IMR-90 (cell line): ENCODE measurements around the gene KLF2. TPM values are rescaled to one million over a fixed set of nuclear protein-coding genes. Genes with fewer than 3 reads are reported as not detected.

Experiments
- ATAC-seq: fragments of 200-7000 bp; cut with Tn5 transposase; 2 replicates; pipeline ENCODE4 v1.9.1; 2020; ENCODE audit warnings: low read depth, mild to moderate bottlenecking, moderate library complexity
- BruUV-seq: library from RNA; stranded (reverse); fragments of 400-500 nt; replicated peaks from 2 replicates; lab custom pipeline; 2021; lab: Mats Ljungman, UMichigan
- CTCF ChIA-PET: fragments of 300-600 bp; formaldehyde crosslinking; extraction: SDS; loops from one replicate; lab custom pipeline; 2021; ENCODE audit warnings: antibody characterized with exemption; lab: Yijun Ruan, JAX
- POLR2A ChIA-PET: fragments of 300-600 bp; sonication (Branson Sonifier 250); formaldehyde crosslinking; loops from one replicate; lab custom pipeline; 2022; ENCODE audit warnings: antibody characterized with exemption; ENCODE audit not compliant: unreplicated experiment; lab: Charles Lee
- DNase-seq: peaks from one replicate; pipeline ENCODE4 v3.0.0; 2013
- H2AFZ ChIP-seq: replicated peaks from 2 replicates; pipeline ENCODE3; 2013; ENCODE audit warnings: low read length, mild to moderate bottlenecking; ENCODE audit not compliant: poor library complexity
- H2AK5ac ChIP-seq: 2 replicates; pipeline ENCODE4 v1.6.1; 2013; ENCODE audit warnings: low read depth, low read length, inconsistent platforms
- H2AK9ac ChIP-seq: replicated peaks from 2 replicates; pipeline ENCODE3; 2013; ENCODE audit warnings: mild to moderate bottlenecking, low read depth, low read length, moderate library complexity; ENCODE audit not compliant: poor library complexity
- H2BK120ac ChIP-seq: 2 replicates; pipeline ENCODE4 v1.6.1; 2013; ENCODE audit warnings: low read depth, low read length, inconsistent platforms
- H2BK15ac ChIP-seq: 3 replicates; pipeline ENCODE4 v1.6.1; 2013; ENCODE audit warnings: low read depth, low read length, inconsistent platforms
- H2BK20ac ChIP-seq: 2 replicates; pipeline ENCODE4 v1.6.1; 2013; ENCODE audit warnings: low read depth, mild to moderate bottlenecking, inconsistent platforms, low read length, moderate library complexity
- H2BK5ac ChIP-seq: 2 replicates; pipeline ENCODE4 v1.6.1; 2013; ENCODE audit warnings: mild to moderate bottlenecking, low read depth, low read length, inconsistent platforms; ENCODE audit not compliant: poor library complexity, severe bottlenecking
- H3K14ac ChIP-seq: replicated peaks from 2 replicates; pipeline ENCODE4 v1.6.1; 2013; ENCODE audit warnings: low read depth, low read length, inconsistent platforms
- H3K18ac ChIP-seq: 2 replicates; pipeline ENCODE4 v1.6.1; 2013; ENCODE audit warnings: low read depth, low read length, control low read depth
- H3K23ac ChIP-seq: 2 replicates; pipeline ENCODE4 v1.6.1; 2013; ENCODE audit warnings: low read depth, low read length, inconsistent platforms
- H3K27ac ChIP-seq: 2 replicates; pipeline ENCODE4 v1.5.1; 2013; ENCODE audit warnings: mild to moderate bottlenecking, control low read depth, low read length; ENCODE audit not compliant: insufficient read depth
- H3K27me3 ChIP-seq: 2 replicates; pipeline ENCODE4 v1.6.1; 2013; ENCODE audit warnings: low read length; ENCODE audit not compliant: control insufficient read depth, insufficient read depth
- H3K36me3 ChIP-seq: 2 replicates; pipeline ENCODE4 v1.6.1; 2013; ENCODE audit warnings: low read length, mixed read lengths; ENCODE audit not compliant: control insufficient read depth, insufficient read depth
- H3K4ac ChIP-seq: 2 replicates; pipeline ENCODE4 v1.6.1; 2013; ENCODE audit warnings: low read depth, low read length, inconsistent platforms
- H3K4me1 ChIP-seq: 2 replicates; pipeline ENCODE4 v1.6.1; 2013; ENCODE audit warnings: low read length, mixed read lengths; ENCODE audit not compliant: control insufficient read depth, insufficient read depth
- H3K4me2 ChIP-seq: 2 replicates; pipeline ENCODE4 v1.6.1; 2013; ENCODE audit warnings: low read depth, mild to moderate bottlenecking, control low read depth, low read length, moderate library complexity
- H3K4me3 ChIP-seq: 2 replicates; pipeline ENCODE4 v1.5.1; 2013; ENCODE audit warnings: low read depth, mild to moderate bottlenecking, control low read depth, low read length, moderate library complexity; ENCODE audit not compliant: insufficient read depth
- H3K56ac ChIP-seq: 2 replicates; pipeline ENCODE4 v1.6.1; 2013; ENCODE audit warnings: low read length, inconsistent platforms; ENCODE audit not compliant: insufficient read depth; ENCODE audit errors: extremely low read depth
- H3K79me1 ChIP-seq, 2 experiments: 2 replicates each; pipeline ENCODE4 v1.6.1; 2013; ENCODE audit warnings: low read length in 2 of 2, inconsistent platforms in 1 of 2, low read depth in 1 of 2
- H3K9ac ChIP-seq: 2 replicates; pipeline ENCODE4 v1.6.1; 2013; ENCODE audit warnings: low read depth, low read length, control low read depth
- H3K9me1 ChIP-seq: 2 replicates; pipeline ENCODE4 v1.6.1; 2013; ENCODE audit warnings: low read length, inconsistent platforms; ENCODE audit not compliant: insufficient read depth
- H3K9me3 ChIP-seq: 2 replicates; pipeline ENCODE4 v1.6.1; 2013; ENCODE audit warnings: low read length; ENCODE audit not compliant: control insufficient read depth, insufficient read depth
- H4K20me1 ChIP-seq: 2 replicates; pipeline ENCODE4 v1.6.1; 2013; ENCODE audit warnings: low read length, inconsistent platforms; ENCODE audit not compliant: insufficient read depth
- H4K5ac ChIP-seq: 2 replicates; pipeline ENCODE4 v1.6.1; 2013; ENCODE audit warnings: mild to moderate bottlenecking, low read depth, low read length, control low read depth
- H4K8ac ChIP-seq, 2 experiments: 2 replicates each; pipeline ENCODE4 v1.6.1; 2013; ENCODE audit warnings: low read depth in 2 of 2, low read length in 2 of 2, control low read depth in 1 of 2, inconsistent platforms in 1 of 2
- H4K91ac ChIP-seq: 2 replicates; pipeline ENCODE4 v1.6.1; 2013; ENCODE audit warnings: low read depth, low read length, inconsistent platforms; ENCODE audit not compliant: insufficient read depth
- BHLHE40 ChIP-seq: fragments of 150-350 bp; IDR thresholded peaks from 2 replicates; pipeline ENCODE4 v1.6.1; 2016; ENCODE audit warnings: mild to moderate bottlenecking, low read depth, low read length
- FOS ChIP-seq: fragments of 150-350 bp; IDR thresholded peaks from 2 replicates; pipeline ENCODE4 v1.6.1; 2016; ENCODE audit warnings: low read depth, low read length
- MAFK ChIP-seq: IDR thresholded peaks from 2 replicates; pipeline ENCODE4 v1.6.1; 2012; ENCODE audit warnings: low read depth, low read length, improper control_type of control experiment
- MXI1 ChIP-seq: IDR thresholded peaks from 2 replicates; pipeline ENCODE4 v1.6.1; 2012; ENCODE audit warnings: low read depth, mild to moderate bottlenecking, low read length, moderate library complexity, borderline replicate concordance
- NFE2L2 ChIP-seq: fragments of 150-350 bp; IDR thresholded peaks from 2 replicates; pipeline ENCODE4 v1.6.1; 2016; ENCODE audit warnings: low read depth, mild to moderate bottlenecking, low read length
- POLR2A ChIP-seq: IDR thresholded peaks from 2 replicates; pipeline ENCODE4 v1.6.1; 2012; ENCODE audit warnings: mild to moderate bottlenecking, low read depth, low read length
- RAD21 ChIP-seq: IDR thresholded peaks from 2 replicates; pipeline ENCODE4 v1.6.1; 2012; ENCODE audit warnings: low read length, improper control_type of control experiment
- RCOR1 ChIP-seq: IDR thresholded peaks from 2 replicates; pipeline ENCODE4 v1.6.1; 2012; ENCODE audit warnings: mild to moderate bottlenecking, low read length, improper control_type of control experiment; ENCODE audit not compliant: insufficient replicate concordance
- RFX5 ChIP-seq: IDR thresholded peaks from 2 replicates; pipeline ENCODE4 v1.8.0; 2012; ENCODE audit warnings: low read depth, mild to moderate bottlenecking, low read length, moderate library complexity
- SMC3 ChIP-seq: fragments of 150-350 bp; IDR thresholded peaks from 2 replicates; pipeline ENCODE4 v1.6.1; 2016; ENCODE audit warnings: low read depth, mild to moderate bottlenecking, antibody characterized with exemption, low read length, moderate library complexity
- WGBS, 2 experiments: methylation state at CpG; one replicate each; pipeline versions ENCODE4 v1.1.5 to v1.1.7; 2013; ENCODE audit warnings: missing lambda C conversion rate in 2 of 2; ENCODE audit not compliant: insufficient read length in 1 of 2; ENCODE audit errors: extremely low coverage in 2 of 2; 5-methylcytosine and 5-hydroxymethylcytosine counted together
- dilution Hi-C: fragments of 300-500 bp; cut with HindIII; formaldehyde crosslinking; loops from one replicate; pipeline ENCODE4 v1.14.3; 2018; ENCODE audit warnings: low sequenced_read_pairs; ENCODE audit not compliant: unreplicated experiment
- in situ Hi-C: fragments of 300-500 bp; cut with MboI; formaldehyde crosslinking; loops from 3 replicates; pipeline ENCODE4 v1.14.3; 2019; ENCODE audit warnings: low sequenced_read_pairs, inconsistent platforms, mixed read lengths
- intact Hi-C: fragments of 100-400 bp; cut with micrococcal nuclease; formaldehyde crosslinking; loops from 2 replicates; pipeline ENCODE4 v1.10.0; 2022
- polyA plus RNA-seq, 3 experiments: library from polyadenylated mRNA; depleted of rRNA; stranded (reverse); fragments of >200 nt; gene quantifications; 2 replicates each; pipeline ENCODE4 v1.2.3, GENCODE V29; 2012; ENCODE audit warnings: low replicate concordance in 1 of 3
- total RNA-seq: library from RNA; depleted of rRNA; stranded (reverse); fragments of >200 nt; gene quantifications from 2 replicates; pipeline ENCODE4 v1.2.3, GENCODE V29; 2012
- TF ChIP-seq, protein P1 (sequence below): fragments of 150-350 bp; IDR thresholded peaks from 2 replicates; pipeline ENCODE4 v1.6.1; 2017; ENCODE audit warnings: mild to moderate bottlenecking, antibody characterized with exemption, low read length, low read depth
- TF ChIP-seq, protein P2 (sequence below): fragments of 150-350 bp; IDR thresholded peaks from 2 replicates; pipeline ENCODE4 v1.6.1; 2016; ENCODE audit warnings: low read depth, mild to moderate bottlenecking, low read length, moderate library complexity, borderline replicate concordance
- TF ChIP-seq, protein P3 (sequence below): conservative IDR thresholded peaks from 2 replicates; pipeline ENCODE4 v1.5.1; 2012; ENCODE audit warnings: mild to moderate bottlenecking, low read depth, low read length, improper control_type of control experiment

The KLF2 gene
- total and polyA plus RNA-seq, 2 of the 4 experiments (the other 2 are of a cell fraction): 1.1 to 34.4 TPM

DNA sequence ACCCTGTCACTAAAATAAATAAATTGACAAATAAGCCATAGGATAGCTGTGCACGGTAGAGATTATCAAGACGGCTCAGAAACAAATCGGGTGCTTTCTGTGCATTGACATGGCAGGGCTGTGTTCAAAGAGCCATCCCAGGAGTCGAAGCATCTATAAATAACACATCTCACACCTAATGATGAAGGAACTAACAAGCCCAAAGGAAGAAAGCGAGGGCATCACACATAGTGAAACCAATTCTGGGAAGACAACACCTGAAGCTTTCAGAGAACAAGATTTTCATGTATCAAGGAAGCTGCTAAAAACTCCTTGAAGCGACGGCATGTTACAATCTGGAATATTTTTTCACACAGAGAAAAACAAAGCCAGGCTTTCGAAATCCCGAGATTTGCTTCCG lies 36.1 kb downstream of the KLF2 start:
- Histone ChIP-seq H3K18ac (no peak overlapping the region), H4K20me1 (no peaks in the 10 kb centered on the region), H3K36me3 (peaks cover 6% of the 10 kb centered on the region; the same call in 1 of the 2 replicates), H2AFZ (no peak overlapping the region), H3K4me3 (no peak overlapping the region), H3K27me3 (no peaks in the 10 kb centered on the region), H3K4ac (no peak overlapping the region), H4K5ac (no peak overlapping the region), H3K4me2 (no peak overlapping the region), H3K9me3 (no peaks in the 10 kb centered on the region), H2BK15ac (no peak overlapping the region), H3K9me1 (no peaks in the 10 kb centered on the region), H3K27ac (no peak overlapping the region), H2BK5ac (no peak overlapping the region), H3K14ac (no peak overlapping the region), H2BK120ac (no peak overlapping the region), H2AK9ac (no peak overlapping the region), H3K79me1 (no peaks in the 10 kb centered on the region), H3K56ac (no peak overlapping the region), H3K4me1 (no peaks in the 10 kb centered on the region), H3K23ac (no peak overlapping the region), H4K91ac (no peak overlapping the region), H4K8ac (no peak overlapping the region), H2AK5ac (no peak overlapping the region), H3K9ac (no peak overlapping the region), H2BK20ac (no peak overlapping the region)
- dilution Hi-C loops: no loop called here
- CTCF ChIA-PET: no interaction called here
- in situ Hi-C loops: no loop called here
- DNase-seq (no peak), ATAC-seq (no peak)
- POLR2A ChIA-PET: interaction anchor here (0.7 kb wide), 1 partner anchor 36 kb away, joined by 3 read pairs; the partner anchor contains the start of gene KLF2
- no CpG with 5 or more reads among the region's 10 CpGs for WGBS, 2 experiments
- no peak for TF ChIP-seq RCOR1
- TF ChIP-seq, protein P1, sequence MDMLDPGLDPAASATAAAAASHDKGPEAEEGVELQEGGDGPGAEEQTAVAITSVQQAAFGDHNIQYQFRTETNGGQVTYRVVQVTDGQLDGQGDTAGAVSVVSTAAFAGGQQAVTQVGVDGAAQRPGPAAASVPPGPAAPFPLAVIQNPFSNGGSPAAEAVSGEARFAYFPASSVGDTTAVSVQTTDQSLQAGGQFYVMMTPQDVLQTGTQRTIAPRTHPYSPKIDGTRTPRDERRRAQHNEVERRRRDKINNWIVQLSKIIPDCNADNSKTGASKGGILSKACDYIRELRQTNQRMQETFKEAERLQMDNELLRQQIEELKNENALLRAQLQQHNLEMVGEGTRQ: no peak
- no peak for TF ChIP-seq RAD21
- TF ChIP-seq POLR2A: no peak
- no peak for TF ChIP-seq BHLHE40
- no peak for TF ChIP-seq RFX5
- TF ChIP-seq FOS: no peak
- no peak for TF ChIP-seq MAFK
- no peak for TF ChIP-seq SMC3
- TF ChIP-seq, protein P2, sequence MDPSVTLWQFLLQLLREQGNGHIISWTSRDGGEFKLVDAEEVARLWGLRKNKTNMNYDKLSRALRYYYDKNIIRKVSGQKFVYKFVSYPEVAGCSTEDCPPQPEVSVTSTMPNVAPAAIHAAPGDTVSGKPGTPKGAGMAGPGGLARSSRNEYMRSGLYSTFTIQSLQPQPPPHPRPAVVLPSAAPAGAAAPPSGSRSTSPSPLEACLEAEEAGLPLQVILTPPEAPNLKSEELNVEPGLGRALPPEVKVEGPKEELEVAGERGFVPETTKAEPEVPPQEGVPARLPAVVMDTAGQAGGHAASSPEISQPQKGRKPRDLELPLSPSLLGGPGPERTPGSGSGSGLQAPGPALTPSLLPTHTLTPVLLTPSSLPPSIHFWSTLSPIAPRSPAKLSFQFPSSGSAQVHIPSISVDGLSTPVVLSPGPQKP: no peak
- no peak for TF ChIP-seq MXI1
- TF ChIP-seq, protein P3, sequence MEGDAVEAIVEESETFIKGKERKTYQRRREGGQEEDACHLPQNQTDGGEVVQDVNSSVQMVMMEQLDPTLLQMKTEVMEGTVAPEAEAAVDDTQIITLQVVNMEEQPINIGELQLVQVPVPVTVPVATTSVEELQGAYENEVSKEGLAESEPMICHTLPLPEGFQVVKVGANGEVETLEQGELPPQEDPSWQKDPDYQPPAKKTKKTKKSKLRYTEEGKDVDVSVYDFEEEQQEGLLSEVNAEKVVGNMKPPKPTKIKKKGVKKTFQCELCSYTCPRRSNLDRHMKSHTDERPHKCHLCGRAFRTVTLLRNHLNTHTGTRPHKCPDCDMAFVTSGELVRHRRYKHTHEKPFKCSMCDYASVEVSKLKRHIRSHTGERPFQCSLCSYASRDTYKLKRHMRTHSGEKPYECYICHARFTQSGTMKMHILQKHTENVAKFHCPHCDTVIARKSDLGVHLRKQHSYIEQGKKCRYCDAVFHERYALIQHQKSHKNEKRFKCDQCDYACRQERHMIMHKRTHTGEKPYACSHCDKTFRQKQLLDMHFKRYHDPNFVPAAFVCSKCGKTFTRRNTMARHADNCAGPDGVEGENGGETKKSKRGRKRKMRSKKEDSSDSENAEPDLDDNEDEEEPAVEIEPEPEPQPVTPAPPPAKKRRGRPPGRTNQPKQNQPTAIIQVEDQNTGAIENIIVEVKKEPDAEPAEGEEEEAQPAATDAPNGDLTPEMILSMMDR: no peak
- TF ChIP-seq NFE2L2: no peak
- no TSS peak for BruUV-seq
- intact Hi-C loops: no loop called here
